SK-N-SH treated with all-trans-retinoic acid at 6 μM for 48 hours (cell line): Measurements from ENCODE around the gene LARGE1.

ENCODE experiments used
- ATAC-seq: fragments of 200-7000 bp; cut with Tn5 transposase; 3 replicates; pipeline ENCODE4 v1.9.1; 2020; ENCODE audit warnings: mild to moderate bottlenecking, moderate library complexity
- ARNTL ChIP-seq: fragments of 450-650 bp; formaldehyde crosslinking; IDR thresholded peaks from 2 replicates; pipeline ENCODE4 v1.5.0; 2020; ENCODE audit warnings: low read depth, mild to moderate bottlenecking, moderate library complexity, borderline replicate concordance
- CSDC2 ChIP-seq: fragments of 250-450 bp; sonication (Bioruptor Pico); IDR thresholded peaks from 2 replicates; pipeline ENCODE4 v1.5.0; 2020; ENCODE audit warnings: mild to moderate bottlenecking, moderate library complexity
- ESRRG ChIP-seq: fragments of 250-450 bp; sonication (Bioruptor Pico); IDR thresholded peaks from 2 replicates; pipeline ENCODE4 v1.6.1; 2021; ENCODE audit warnings: mild to moderate bottlenecking
- GLIS3 ChIP-seq: fragments of 250-450 bp; sonication (Bioruptor Pico); IDR thresholded peaks from 2 replicates; pipeline ENCODE4 v1.5.0; 2020; ENCODE audit warnings: mild to moderate bottlenecking, moderate library complexity
- ISL1 ChIP-seq: fragments of 250-450 bp; sonication (Bioruptor Pico); IDR thresholded peaks from 2 replicates; pipeline ENCODE4 v2.1.2; 2022; ENCODE audit warnings: mild to moderate bottlenecking, moderate library complexity
- OSR1 ChIP-seq: fragments of 250-450 bp; sonication (Bioruptor Pico); IDR thresholded peaks from 2 replicates; pipeline ENCODE4 v1.8.0; 2022; ENCODE audit warnings: moderate library complexity, mild to moderate bottlenecking, inconsistent platforms
- PPARA ChIP-seq: fragments of 250-450 bp; sonication (Bioruptor Pico); IDR thresholded peaks from 2 replicates; pipeline ENCODE4 v1.5.0; 2020; ENCODE audit warnings: mild to moderate bottlenecking, borderline replicate concordance
- RARB ChIP-seq: fragments of 250-450 bp; sonication (Bioruptor Pico); IDR thresholded peaks from 2 replicates; pipeline ENCODE4 v1.8.0; 2021; ENCODE audit warnings: mild to moderate bottlenecking, moderate library complexity
- SNAI2 ChIP-seq: fragments of 250-450 bp; sonication (Bioruptor Pico); IDR thresholded peaks from 2 replicates; pipeline ENCODE4 v1.5.0; 2020; ENCODE audit warnings: mild to moderate bottlenecking, moderate library complexity
- TCF4 ChIP-seq: fragments of 250-450 bp; sonication (Bioruptor Pico); IDR thresholded peaks from 2 replicates; pipeline ENCODE4 v1.8.0; 2021; ENCODE audit warnings: mild to moderate bottlenecking, moderate library complexity, borderline replicate concordance
- TOX ChIP-seq: fragments of 250-450 bp; sonication (Bioruptor Pico); IDR thresholded peaks from 2 replicates; pipeline ENCODE4 v1.8.0; 2021; ENCODE audit warnings: mild to moderate bottlenecking, moderate library complexity, borderline replicate concordance
- TSHZ2 ChIP-seq: fragments of 250-450 bp; sonication (Bioruptor Pico); IDR thresholded peaks from 2 replicates; pipeline ENCODE4 v1.5.0; 2020; ENCODE audit warnings: mild to moderate bottlenecking, moderate library complexity
- ZC3H10 ChIP-seq: fragments of 250-450 bp; sonication (Bioruptor Pico); IDR thresholded peaks from 2 replicates; pipeline ENCODE4 v1.5.1; 2021; ENCODE audit warnings: mild to moderate bottlenecking, moderate library complexity
- ZFP3 ChIP-seq: fragments of 250-450 bp; sonication (Bioruptor Pico); IDR thresholded peaks from 2 replicates; pipeline ENCODE4 v1.5.0; 2020; ENCODE audit warnings: mild to moderate bottlenecking, moderate library complexity
- ZFP30 ChIP-seq: fragments of 450-650 bp; formaldehyde crosslinking; IDR thresholded peaks from 2 replicates; pipeline ENCODE4 v1.5.0; 2022; ENCODE audit warnings: mild to moderate bottlenecking, moderate library complexity
- ZNF565 ChIP-seq: fragments of 450-650 bp; formaldehyde crosslinking; conservative IDR thresholded peaks from 2 replicates; pipeline ENCODE4 v1.5.0; 2020; ENCODE audit warnings: low read depth, mild to moderate bottlenecking, moderate library complexity
- ZNF8 ChIP-seq: fragments of 450-650 bp; formaldehyde crosslinking; IDR thresholded peaks from 2 replicates; pipeline ENCODE4 v1.5.0; 2020; ENCODE audit warnings: mild to moderate bottlenecking, moderate library complexity
- TF ChIP-seq, protein P1 (sequence below): fragments of 250-450 bp; sonication (Bioruptor Pico); IDR thresholded peaks from 2 replicates; pipeline ENCODE4 v1.5.1; 2020; ENCODE audit warnings: low read depth, mild to moderate bottlenecking, moderate library complexity
- TF ChIP-seq, protein P2 (sequence below): fragments of 250-450 bp; sonication (Bioruptor Pico); IDR thresholded peaks from 2 replicates; pipeline ENCODE4 v1.8.0; 2021; ENCODE audit warnings: low read depth, mild to moderate bottlenecking, moderate library complexity, borderline replicate concordance
- TF ChIP-seq, protein P3 (sequence below): fragments of 250-450 bp; sonication (Bioruptor Pico); IDR thresholded peaks from 2 replicates; pipeline ENCODE4 v1.5.1; 2021; ENCODE audit warnings: mild to moderate bottlenecking, moderate library complexity
- TF ChIP-seq, protein P4 (sequence below): fragments of 250-450 bp; sonication (Bioruptor Pico); IDR thresholded peaks from 2 replicates; pipeline ENCODE4 v1.8.0; 2020; ENCODE audit warnings: mild to moderate bottlenecking, moderate library complexity, borderline replicate concordance

LARGE1 gene

GRCh38 chr22:33920197-33920540 lies at the start of gene LARGE1:
TSS of gene LARGE1 (minus strand) at chr22:33920476.
- ATAC-seq, result no peak
- TF ChIP-seq ZFP3 (no peak), TCF4 (CRISPR knock-in tag) (no peak), ESRRG (CRISPR knock-in tag) (no peak), TOX (CRISPR knock-in tag) (no peak)
- TF ChIP-seq, protein P1, sequence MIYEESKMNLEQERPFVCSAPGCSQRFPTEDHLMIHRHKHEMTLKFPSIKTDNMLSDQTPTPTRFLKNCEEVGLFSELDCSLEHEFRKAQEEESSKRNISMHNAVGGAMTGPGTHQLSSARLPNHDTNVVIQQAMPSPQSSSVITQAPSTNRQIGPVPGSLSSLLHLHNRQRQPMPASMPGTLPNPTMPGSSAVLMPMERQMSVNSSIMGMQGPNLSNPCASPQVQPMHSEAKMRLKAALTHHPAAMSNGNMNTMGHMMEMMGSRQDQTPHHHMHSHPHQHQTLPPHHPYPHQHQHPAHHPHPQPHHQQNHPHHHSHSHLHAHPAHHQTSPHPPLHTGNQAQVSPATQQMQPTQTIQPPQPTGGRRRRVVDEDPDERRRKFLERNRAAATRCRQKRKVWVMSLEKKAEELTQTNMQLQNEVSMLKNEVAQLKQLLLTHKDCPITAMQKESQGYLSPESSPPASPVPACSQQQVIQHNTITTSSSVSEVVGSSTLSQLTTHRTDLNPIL (CRISPR knock-in tag), result no peak
- TF ChIP-seq, protein P2, sequence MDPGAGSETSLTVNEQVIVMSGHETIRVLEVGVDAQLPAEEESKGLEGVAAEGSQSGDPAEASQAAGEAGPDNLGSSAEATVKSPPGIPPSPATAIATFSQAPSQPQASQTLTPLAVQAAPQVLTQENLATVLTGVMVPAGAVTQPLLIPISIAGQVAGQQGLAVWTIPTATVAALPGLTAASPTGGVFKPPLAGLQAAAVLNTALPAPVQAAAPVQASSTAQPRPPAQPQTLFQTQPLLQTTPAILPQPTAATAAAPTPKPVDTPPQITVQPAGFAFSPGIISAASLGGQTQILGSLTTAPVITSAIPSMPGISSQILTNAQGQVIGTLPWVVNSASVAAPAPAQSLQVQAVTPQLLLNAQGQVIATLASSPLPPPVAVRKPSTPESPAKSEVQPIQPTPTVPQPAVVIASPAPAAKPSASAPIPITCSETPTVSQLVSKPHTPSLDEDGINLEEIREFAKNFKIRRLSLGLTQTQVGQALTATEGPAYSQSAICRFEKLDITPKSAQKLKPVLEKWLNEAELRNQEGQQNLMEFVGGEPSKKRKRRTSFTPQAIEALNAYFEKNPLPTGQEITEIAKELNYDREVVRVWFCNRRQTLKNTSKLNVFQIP (CRISPR knock-in tag), result no peak

GRCh38 chr22:33969045-33969444 lies 48.8 kb upstream of the LARGE1 start:
- TF ChIP-seq ZNF565 (CRISPR knock-in tag), result no peak
- no peak for TF ChIP-seq TCF4 (CRISPR knock-in tag)
- no peak for TF ChIP-seq ZFP30
- no peak for ATAC-seq

DNA sequence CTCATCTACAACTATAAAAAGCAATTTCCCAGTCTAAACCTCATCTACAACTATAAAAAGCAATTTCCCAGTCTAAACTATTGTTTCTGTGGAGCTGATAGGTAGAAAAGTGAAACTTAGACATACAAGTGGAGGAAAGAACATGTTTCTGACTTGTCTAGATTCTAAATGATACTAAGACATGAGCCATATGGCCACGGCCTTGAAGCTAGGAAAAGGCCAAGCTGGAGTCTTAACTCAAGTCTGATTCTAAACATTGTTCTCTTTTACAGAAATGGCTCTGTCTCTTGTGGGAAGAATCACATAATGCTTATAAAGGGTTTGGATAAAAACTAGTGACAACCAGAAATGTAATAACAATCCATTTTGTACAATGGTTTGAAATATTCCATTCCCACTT lies 43.8 kb upstream of the LARGE1 start:
- TF ChIP-seq PPARA (CRISPR knock-in tag) (no peak), ZFP3 (no peak), ZFP30 (no peak), TSHZ2 (CRISPR knock-in tag) (no peak), RARB (CRISPR knock-in tag) (no peak), TOX (CRISPR knock-in tag) (no peak)
- TF ChIP-seq, protein P3, sequence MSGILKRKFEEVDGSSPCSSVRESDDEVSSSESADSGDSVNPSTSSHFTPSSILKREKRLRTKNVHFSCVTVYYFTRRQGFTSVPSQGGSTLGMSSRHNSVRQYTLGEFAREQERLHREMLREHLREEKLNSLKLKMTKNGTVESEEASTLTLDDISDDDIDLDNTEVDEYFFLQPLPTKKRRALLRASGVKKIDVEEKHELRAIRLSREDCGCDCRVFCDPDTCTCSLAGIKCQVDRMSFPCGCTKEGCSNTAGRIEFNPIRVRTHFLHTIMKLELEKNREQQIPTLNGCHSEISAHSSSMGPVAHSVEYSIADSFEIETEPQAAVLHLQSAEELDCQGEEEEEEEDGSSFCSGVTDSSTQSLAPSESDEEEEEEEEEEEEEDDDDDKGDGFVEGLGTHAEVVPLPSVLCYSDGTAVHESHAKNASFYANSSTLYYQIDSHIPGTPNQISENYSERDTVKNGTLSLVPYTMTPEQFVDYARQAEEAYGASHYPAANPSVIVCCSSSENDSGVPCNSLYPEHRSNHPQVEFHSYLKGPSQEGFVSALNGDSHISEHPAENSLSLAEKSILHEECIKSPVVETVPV, result no peak
- TF ChIP-seq, protein P4, sequence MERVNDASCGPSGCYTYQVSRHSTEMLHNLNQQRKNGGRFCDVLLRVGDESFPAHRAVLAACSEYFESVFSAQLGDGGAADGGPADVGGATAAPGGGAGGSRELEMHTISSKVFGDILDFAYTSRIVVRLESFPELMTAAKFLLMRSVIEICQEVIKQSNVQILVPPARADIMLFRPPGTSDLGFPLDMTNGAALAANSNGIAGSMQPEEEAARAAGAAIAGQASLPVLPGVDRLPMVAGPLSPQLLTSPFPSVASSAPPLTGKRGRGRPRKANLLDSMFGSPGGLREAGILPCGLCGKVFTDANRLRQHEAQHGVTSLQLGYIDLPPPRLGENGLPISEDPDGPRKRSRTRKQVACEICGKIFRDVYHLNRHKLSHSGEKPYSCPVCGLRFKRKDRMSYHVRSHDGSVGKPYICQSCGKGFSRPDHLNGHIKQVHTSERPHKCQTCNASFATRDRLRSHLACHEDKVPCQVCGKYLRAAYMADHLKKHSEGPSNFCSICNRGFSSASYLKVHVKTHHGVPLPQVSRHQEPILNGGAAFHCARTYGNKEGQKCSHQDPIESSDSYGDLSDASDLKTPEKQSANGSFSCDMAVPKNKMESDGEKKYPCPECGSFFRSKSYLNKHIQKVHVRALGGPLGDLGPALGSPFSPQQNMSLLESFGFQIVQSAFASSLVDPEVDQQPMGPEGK (CRISPR knock-in tag), result no peak
- ATAC-seq, result no peak

DNA sequence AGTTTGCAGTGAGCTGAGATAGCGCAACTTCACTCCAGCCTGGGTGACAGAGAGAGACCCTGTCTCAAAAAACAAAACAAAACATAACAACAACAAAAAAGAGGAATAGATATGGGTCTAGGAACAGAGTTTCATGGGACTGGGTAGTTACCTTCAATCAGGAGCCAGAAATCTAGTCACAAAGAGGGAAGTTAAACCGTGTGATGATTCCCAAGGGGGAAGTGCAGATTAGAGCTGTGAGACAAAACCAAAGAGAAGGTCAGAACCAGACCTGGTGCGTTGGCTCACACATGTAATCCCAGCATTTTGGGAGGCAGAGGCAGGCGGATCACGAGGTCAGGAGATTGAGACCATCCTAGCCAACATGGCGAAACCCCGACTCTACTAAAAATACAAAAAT lies 42.1 kb upstream of the LARGE1 start:
- ATAC-seq, result no peak
- no peak for TF ChIP-seq SNAI2 (CRISPR knock-in tag)
- TF ChIP-seq ZNF8 (CRISPR knock-in tag), result no peak
- TF ChIP-seq, protein P1 (CRISPR knock-in tag), result no peak
- TF ChIP-seq ESRRG (CRISPR knock-in tag), result no peak
- no peak for TF ChIP-seq GLIS3 (CRISPR knock-in tag)
- TF ChIP-seq CSDC2 (CRISPR knock-in tag), result no peak
- no peak for TF ChIP-seq TSHZ2 (CRISPR knock-in tag)
- no peak for TF ChIP-seq ZFP30
- TF ChIP-seq ZNF565 (CRISPR knock-in tag), result no peak
- TF ChIP-seq, protein P3, result no peak
- no peak for TF ChIP-seq ZC3H10 (CRISPR knock-in tag)
- TF ChIP-seq OSR1 (CRISPR knock-in tag), result no peak
- TF ChIP-seq ZFP3, result no peak
- TF ChIP-seq ARNTL (CRISPR knock-in tag), result no peak
- TF ChIP-seq RARB (CRISPR knock-in tag), result no peak
- TF ChIP-seq ISL1 (CRISPR knock-in tag), result no peak
- no peak for TF ChIP-seq TCF4 (CRISPR knock-in tag)
